Aorta (tissue), 5 donors: ENCODE measurements around the gene SPOCK2. TPM values are rescaled to one million over a fixed set of nuclear protein-coding genes. Genes with fewer than 3 reads are reported as not detected.
A peak's percentile ranks its signal among the peaks of the same experiment; 100 is the strongest.

Experiments
- ATAC-seq: fragments of 200-7000 bp; cut with Tn5 transposase; one replicate; pipeline ENCODE4 v1.9.1; 2022; ENCODE audit warnings: moderate library complexity; ENCODE audit not compliant: low FRiP score
- DNase-seq, 2 donors: peaks; one replicate each; pipeline ENCODE4 v3.0.0-alpha.2; 2020
- H3K27ac ChIP-seq, 2 donors: one replicate each; pipeline ENCODE4 v1.5.1; 2013; ENCODE audit warnings: low read length in 2 of 2, mild to moderate bottlenecking in 2 of 2, moderate library complexity in 2 of 2, control low read depth in 1 of 2, inconsistent platforms in 1 of 2, low read depth in 1 of 2
- H3K27me3 ChIP-seq, 2 donors: one replicate each; pipeline ENCODE4 v1.6.1; 2013; ENCODE audit warnings: control low read depth in 1 of 2, low read length in 1 of 2, mild to moderate bottlenecking in 1 of 2, moderate library complexity in 1 of 2; ENCODE audit not compliant: insufficient read depth in 2 of 2, control insufficient read depth in 1 of 2
- H3K36me3 ChIP-seq, 2 donors: one replicate each; pipeline ENCODE4 v1.6.1; 2013; ENCODE audit warnings: control low read depth in 1 of 2, low read length in 1 of 2, mild to moderate bottlenecking in 1 of 2; ENCODE audit not compliant: insufficient read depth in 2 of 2, control insufficient read depth in 1 of 2
- H3K4me1 ChIP-seq, 2 donors: one replicate each; pipeline ENCODE4 v1.6.1; 2013; ENCODE audit warnings: low read length in 2 of 2, control low read depth in 1 of 2, mild to moderate bottlenecking in 1 of 2, moderate library complexity in 1 of 2; ENCODE audit not compliant: insufficient read depth in 2 of 2, control insufficient read depth in 1 of 2
- H3K4me3 ChIP-seq, 2 donors: one replicate each; pipeline ENCODE4 v1.5.1; 2013; ENCODE audit warnings: low read length in 2 of 2, control low read depth in 1 of 2, mild to moderate bottlenecking in 1 of 2
- H3K9me3 ChIP-seq: one replicate; pipeline ENCODE4 v1.6.1; 2013; ENCODE audit warnings: mild to moderate bottlenecking, low read length; ENCODE audit not compliant: control insufficient read depth
- WGBS, 2 donors: extraction: QIAGEN DNeasy Blood & Tissue Kit; methylation state at CpG; one replicate each; pipeline ENCODE4 v1.1.7; 2013; 5-methylcytosine and 5-hydroxymethylcytosine counted together
- intact Hi-C, 2 donors: fragments of 100-400 bp; cut with DNase I; formaldehyde crosslinking; loops; one replicate each; pipeline versions ENCODE4 v1.14.2 to v1.15.0; 2022
- polyA plus RNA-seq, 2 donors: library from polyadenylated mRNA; stranded (reverse); fragments of 200-250 nt; gene quantifications; one replicate each; pipeline ENCODE4 v1.2.3, GENCODE V29; 2013
- total RNA-seq, 2 donors: library from RNA; stranded (reverse); fragmentation: NEBNext Ultra II Directional; extraction: Animal tissue kit (Norgen Biotek cat#: 25700); gene quantifications; one replicate each; pipeline ENCODE4 v1.2.1, GENCODE V29; 2021
- donor health status: healthy with polysubstance abuse.
- donor health status: Bipolar disorder and iron deficiency.
- donor health status: DM: no; HTN: no; CAD: no.
- donor health status: DM: no; HTN: no; CAD: no.
- donor health status: DM: yes; HTN: yes; CAD: no.

SPOCK2 gene
- total and polyA plus RNA-seq, 4 donors = 1.8 to 7.3 (median 3.2) TPM

- Histone ChIP-seq H3K36me3 (no peaks in the 10 kb centered on the region), H3K27me3 (no peaks in the 10 kb centered on the region), H3K27ac (no peak overlapping the region), H3K4me1 (no peaks in the 10 kb centered on the region), H3K4me3 (no peak overlapping the region), H3K9me3 (no peaks in the 10 kb centered on the region)
- 88 to 92% methylated on average over 14 of the region's 14 CpGs for WGBS, 2 donors
- ATAC-seq (peak; percentile 34), DNase-seq (peak; percentile 73 to 80)
- intact Hi-C loops = no loop called here
These were observed 61.9 kb downstream of the SPOCK2 start for GRCh38 chr10:72026278-72027111.

- ATAC-seq (no peak), DNase-seq (no peak)
- 70 to 81% methylated on average over 5 of the region's 5 CpGs for WGBS, 2 donors
- no peaks in the 10 kb centered on the region for H3K36me3 ChIP-seq
- H3K27me3 ChIP-seq = no peaks in the 10 kb centered on the region
- H3K4me3 ChIP-seq = no peak overlapping the region
- H3K4me1 ChIP-seq = no peaks in the 10 kb centered on the region
- H3K27ac ChIP-seq = no peak overlapping the region
- intact Hi-C loops = no loop called here
- H3K9me3 ChIP-seq = no peaks in the 10 kb centered on the region
These were observed 62.5 kb downstream of the SPOCK2 start for GRCh38 chr10:72025832-72026231.

GRCh38 chr10:72025400-72025799 is 63.0 kb downstream of the SPOCK2 start:
- Histone ChIP-seq H3K27ac (no peak overlapping the region), H3K27me3 (no peaks in the 10 kb centered on the region), H3K4me1 (no peaks in the 10 kb centered on the region), H3K4me3 (no peak overlapping the region), H3K36me3 (no peaks in the 10 kb centered on the region), H3K9me3 (no peaks in the 10 kb centered on the region)
- intact Hi-C loops = no loop called here
- no peak for DNase-seq
- 92 to 94% methylated on average over 8 of the region's 8 CpGs for WGBS, 2 donors
- no peak for ATAC-seq

- Histone ChIP-seq H3K36me3 (no peaks in the 10 kb centered on the region), H3K9me3 (no peaks in the 10 kb centered on the region), H3K27ac (no peak overlapping the region), H3K4me3 (no peak overlapping the region), H3K27me3 (no peaks in the 10 kb centered on the region), H3K4me1 (peaks cover 0 to 2% of the 10 kb centered on the region in 2 donors)
- intact Hi-C loops = no loop called here
- DNase-seq = no peak
- ATAC-seq = no peak
- WGBS, 2 donors = 83 to 84% methylated on average over 4 of the region's 4 CpGs
These were observed 63.8 kb downstream of the SPOCK2 start for GRCh38 chr10:72024596-72024995.

GRCh38 chr10:72022228-72022627 is 66.1 kb downstream of the SPOCK2 start:
- no peak for ATAC-seq
- Histone ChIP-seq H3K36me3 (no peaks in the 10 kb centered on the region), H3K4me3 (no peak overlapping the region), H3K27me3 (no peaks in the 10 kb centered on the region), H3K27ac (no peak overlapping the region), H3K4me1 (peaks cover 0 to 2% of the 10 kb centered on the region in 2 donors), H3K9me3 (no peaks in the 10 kb centered on the region)
- 53 to 55% methylated on average over 6 of the region's 6 CpGs for WGBS, 2 donors
- no peak for DNase-seq
- intact Hi-C loops = no loop called here

GRCh38 chr10:72020914-72021809 is 67.2 kb downstream of the SPOCK2 start:
- intact Hi-C loops = no loop called here
- 77 to 78% methylated on average over 9 of the region's 9 CpGs for WGBS, 2 donors
- Histone ChIP-seq H3K27me3 (no peaks in the 10 kb centered on the region), H3K4me1 (peaks cover 0 to 5% of the 10 kb centered on the region in 2 donors), H3K36me3 (no peaks in the 10 kb centered on the region), H3K4me3 (no peak overlapping the region), H3K27ac (no peak overlapping the region), H3K9me3 (no peaks in the 10 kb centered on the region)
- DNase-seq = no peak
- ATAC-seq = no peak

- H3K4me1 ChIP-seq = peaks cover 0 to 5% of the 10 kb centered on the region in 2 donors
- intact Hi-C loops = no loop called here
These were observed 69.1 kb downstream of the SPOCK2 start for GRCh38 chr10:72019085-72019876.

GRCh38 chr10:72016608-72017300 is 71.6 kb downstream of the SPOCK2 start:
- H3K9me3 ChIP-seq = no peaks in the 10 kb centered on the region
- H3K4me3 ChIP-seq = no peak overlapping the region
- DNase-seq (peak in 1 of 2 donors; percentile 71), ATAC-seq (peak; percentile 78)
- no peaks in the 10 kb centered on the region for H3K27me3 ChIP-seq
- H3K4me1 ChIP-seq = peaks cover 0 to 5% of the 10 kb centered on the region in 2 donors
- 46 to 49% methylated on average over 12 to 13 of the region's 13 CpGs for WGBS, 2 donors
- H3K27ac ChIP-seq = peak overlapping the region in 1 of 2 donors; percentile 72
- no peaks in the 10 kb centered on the region for H3K36me3 ChIP-seq
- intact Hi-C loops = no loop called here

More at GRCh38 chr10:72019085-72019876, 69.1 kb downstream of the SPOCK2 start:
- no peak for DNase-seq
- no peak for ATAC-seq
- Histone ChIP-seq H3K27me3 (no peaks in the 10 kb centered on the region), H3K9me3 (no peaks in the 10 kb centered on the region), H3K27ac (no peak overlapping the region), H3K4me3 (no peak overlapping the region), H3K36me3 (no peaks in the 10 kb centered on the region)
- WGBS, 2 donors = 74 to 80% methylated on average over 11 of the region's 11 CpGs
